Skeletal muscle satellite cell (primary cell): ENCODE measurements around the gene CHD2.

Source experiments
- H3K27me3 ChIP-seq: 2 replicates; pipeline ENCODE4 v1.7.0; 2013; ENCODE audit warnings: low read length; ENCODE audit not compliant: control insufficient read depth, insufficient read depth
- H3K36me3 ChIP-seq: 2 replicates; pipeline ENCODE4 v1.7.0; 2013; ENCODE audit warnings: mild to moderate bottlenecking, control low read depth, low read length; ENCODE audit not compliant: insufficient read depth
- H3K4me1 ChIP-seq: 2 replicates; pipeline ENCODE4 v1.7.0; 2013; ENCODE audit warnings: low read length; ENCODE audit not compliant: control insufficient read depth, insufficient read depth
- H3K4me2 ChIP-seq: 2 replicates; pipeline ENCODE4 v1.7.0; 2013; ENCODE audit warnings: mild to moderate bottlenecking, low read length
- H3K4me3 ChIP-seq: 2 replicates; pipeline ENCODE4 v1.7.0; 2013; ENCODE audit warnings: low read length
- H3K9ac ChIP-seq: 2 replicates; pipeline ENCODE4 v1.7.0; 2013; ENCODE audit warnings: mild to moderate bottlenecking, low read depth, low read length, moderate library complexity
- H3K9me3 ChIP-seq: replicated peaks from 2 replicates; pipeline ENCODE4 v1.7.0; 2013; ENCODE audit warnings: mild to moderate bottlenecking, control low read depth, low read length

CHD2 gene

DNA sequence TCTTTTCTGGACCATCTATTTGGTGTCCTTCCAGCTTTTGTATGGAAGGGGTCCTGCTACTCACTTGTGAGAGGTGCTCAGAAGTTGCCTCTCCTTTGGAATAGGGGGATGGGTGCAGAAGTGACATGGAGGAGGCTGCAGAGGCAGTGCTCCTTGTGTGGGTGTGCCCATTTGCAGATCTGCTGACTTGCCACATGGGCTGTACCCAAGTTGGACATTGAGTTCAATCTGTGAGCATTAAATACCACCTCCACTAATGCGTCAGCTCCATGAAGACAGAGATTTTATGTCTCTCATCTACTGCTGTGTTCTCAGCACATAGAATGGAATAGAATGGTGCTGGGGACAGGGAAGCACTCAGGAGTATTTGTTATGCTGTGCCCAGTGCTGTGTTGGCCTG lies 112.7 kb downstream of the CHD2 start:
- Histone ChIP-seq H3K4me1 (no peaks in the 10 kb centered on the region), H3K9ac (no peak overlapping the region), H3K4me3 (no peak overlapping the region), H3K27me3 (no peaks in the 10 kb centered on the region), H3K9me3 (no peaks in the 10 kb centered on the region), H3K4me2 (no peak overlapping the region), H3K36me3 (peaks cover 95% of the 10 kb centered on the region)

DNA sequence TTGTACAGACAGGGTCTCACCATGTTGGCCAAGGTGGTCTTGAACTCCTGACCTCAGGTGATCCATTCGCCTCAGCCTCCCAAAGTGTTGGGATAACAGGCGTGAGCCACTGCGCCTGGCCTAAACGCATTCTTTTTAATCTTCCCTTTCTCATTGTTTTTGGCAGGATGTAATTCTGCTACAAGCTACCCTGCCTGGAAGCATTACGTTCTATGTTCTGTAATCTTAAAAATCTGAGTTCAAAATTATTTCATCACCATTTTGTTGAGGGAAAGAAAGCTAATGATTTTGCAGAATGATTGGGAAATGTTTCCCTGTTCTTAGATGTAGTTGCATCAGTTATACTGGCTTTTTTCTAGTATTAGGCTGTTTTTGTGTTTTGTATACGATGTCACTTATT lies 117.4 kb downstream of the CHD2 start:
- H3K36me3 ChIP-seq, result peaks cover 96% of the 10 kb centered on the region
- H3K9ac ChIP-seq, result no peak overlapping the region
- H3K4me3 ChIP-seq, result no peak overlapping the region
- no peak overlapping the region for H3K4me2 ChIP-seq
- H3K9me3 ChIP-seq, result no peaks in the 10 kb centered on the region
- H3K27me3 ChIP-seq, result no peaks in the 10 kb centered on the region
- H3K4me1 ChIP-seq, result no peaks in the 10 kb centered on the region

- H3K36me3 ChIP-seq, result peaks cover 96% of the 10 kb centered on the region
Measured at GRCh38 chr15:93018574-93018973, 118.5 kb downstream of the CHD2 start.

DNA sequence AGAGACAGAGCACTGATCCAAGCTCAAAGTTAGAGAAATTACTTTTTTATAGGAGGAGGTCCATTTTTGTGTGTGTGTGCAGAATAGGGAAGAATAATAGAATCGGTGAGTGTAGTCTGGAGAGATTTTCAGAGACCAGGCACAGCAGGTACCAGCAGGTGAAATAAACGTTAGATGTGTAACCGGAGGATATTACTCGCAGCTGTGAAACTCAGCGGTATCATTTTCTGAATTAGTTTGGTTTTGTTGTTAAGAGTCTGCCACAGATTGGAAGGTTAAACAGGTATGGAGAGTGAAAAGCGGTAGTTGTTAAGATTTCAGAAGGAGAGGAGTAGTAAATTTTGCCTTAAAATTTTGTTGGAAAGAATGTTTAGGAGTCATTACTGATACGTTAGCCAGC lies 119.0 kb downstream of the CHD2 start:
- no peak overlapping the region for H3K9ac ChIP-seq
- H3K4me3 ChIP-seq, result no peak overlapping the region
- H3K9me3 ChIP-seq, result no peaks in the 10 kb centered on the region
- H3K27me3 ChIP-seq, result no peaks in the 10 kb centered on the region
- H3K4me1 ChIP-seq, result no peaks in the 10 kb centered on the region
- peaks cover 97% of the 10 kb centered on the region for H3K36me3 ChIP-seq
- H3K4me2 ChIP-seq, result no peak overlapping the region

More at GRCh38 chr15:93018574-93018973, 118.5 kb downstream of the CHD2 start:
- no peaks in the 10 kb centered on the region for H3K9me3 ChIP-seq
- no peak overlapping the region for H3K9ac ChIP-seq
- no peak overlapping the region for H3K4me3 ChIP-seq
- H3K4me1 ChIP-seq, result no peaks in the 10 kb centered on the region
- no peak overlapping the region for H3K4me2 ChIP-seq
- H3K27me3 ChIP-seq, result no peaks in the 10 kb centered on the region

DNA sequence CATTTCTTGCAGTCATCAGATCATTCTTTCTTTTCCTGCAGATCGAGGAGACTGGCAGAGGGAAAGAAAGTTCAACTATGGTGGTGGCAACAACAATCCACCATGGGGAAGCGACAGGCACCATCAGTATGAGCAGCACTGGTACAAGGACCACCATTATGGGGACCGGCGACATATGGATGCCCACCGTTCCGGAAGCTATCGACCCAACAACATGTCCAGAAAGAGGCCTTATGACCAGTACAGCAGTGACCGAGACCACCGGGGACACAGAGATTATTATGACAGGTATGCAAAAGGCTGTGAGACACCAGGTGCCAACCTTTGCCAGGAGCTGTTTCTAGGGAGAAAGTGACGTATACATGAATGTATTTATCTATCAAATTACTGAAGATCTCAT lies 119.8 kb downstream of the CHD2 start:
- H3K4me1 ChIP-seq, result no peaks in the 10 kb centered on the region
- H3K27me3 ChIP-seq, result no peaks in the 10 kb centered on the region
- H3K4me2 ChIP-seq, result no peak overlapping the region
- H3K9me3 ChIP-seq, result no peaks in the 10 kb centered on the region
- peaks cover 97% of the 10 kb centered on the region for H3K36me3 ChIP-seq
- no peak overlapping the region for H3K4me3 ChIP-seq
- no peak overlapping the region for H3K9ac ChIP-seq

DNA sequence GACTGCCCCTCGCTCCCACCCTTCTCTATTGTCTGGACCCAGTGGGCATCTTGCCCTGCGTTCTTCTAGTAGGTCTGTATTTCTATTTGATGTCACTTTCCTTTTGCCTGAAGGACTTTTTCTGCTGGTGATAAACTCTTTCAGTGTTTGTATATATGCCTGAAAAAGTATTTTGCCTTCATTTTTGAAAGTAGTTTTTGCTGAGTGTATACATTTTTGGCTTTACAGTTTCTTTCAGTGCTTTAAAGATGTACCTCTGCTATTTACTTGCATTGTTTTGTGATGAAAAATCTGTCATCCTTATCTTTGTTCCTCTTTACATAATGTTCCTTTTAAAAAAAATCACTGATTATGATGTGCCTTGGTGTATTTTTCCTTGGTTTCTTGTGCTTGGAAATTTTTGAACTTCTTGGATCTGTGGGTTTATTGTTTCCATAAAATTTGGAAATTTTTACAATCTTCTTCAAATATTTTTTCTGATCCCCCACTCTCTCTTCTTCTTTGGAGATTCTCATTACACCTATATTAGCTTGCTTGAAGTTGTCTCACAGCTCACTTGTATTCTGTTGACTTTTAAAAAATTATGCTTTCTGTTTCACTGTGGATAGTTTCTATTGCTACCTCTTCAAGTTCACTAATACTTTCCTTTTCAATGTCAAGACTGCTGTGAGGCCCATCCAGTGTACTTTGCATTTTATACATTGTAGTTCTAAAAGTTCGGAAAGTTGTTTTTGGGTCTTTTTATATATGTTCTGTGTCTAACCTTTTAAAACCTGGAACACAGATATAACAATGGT lies 121.0 kb downstream of the CHD2 start:
- H3K9me3 ChIP-seq, result no peaks in the 10 kb centered on the region
- H3K36me3 ChIP-seq, result peaks cover 97% of the 10 kb centered on the region
- no peak overlapping the region for H3K4me2 ChIP-seq

DNA sequence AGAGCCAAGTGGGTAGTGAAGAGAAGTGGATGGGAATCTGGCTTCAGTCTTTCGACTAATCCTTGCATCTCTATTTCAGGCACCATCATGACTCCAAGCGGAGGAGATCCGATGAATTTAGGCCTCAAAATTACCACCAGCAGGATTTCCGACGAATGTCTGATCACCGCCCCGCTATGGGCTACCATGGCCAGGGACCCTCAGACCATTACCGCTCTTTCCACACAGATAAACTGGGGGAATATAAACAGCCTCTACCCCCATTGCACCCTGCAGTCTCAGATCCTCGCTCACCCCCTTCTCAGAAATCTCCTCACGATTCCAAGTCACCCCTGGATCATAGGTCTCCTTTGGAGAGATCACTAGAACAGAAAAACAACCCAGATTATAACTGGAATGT lies 124.2 kb downstream of the CHD2 start:
- peaks cover 89% of the 10 kb centered on the region for H3K36me3 ChIP-seq
- no peak overlapping the region for H3K9ac ChIP-seq
- H3K27me3 ChIP-seq, result no peaks in the 10 kb centered on the region
- H3K9me3 ChIP-seq, result no peaks in the 10 kb centered on the region
- H3K4me1 ChIP-seq, result peaks cover 23% of the 10 kb centered on the region
- no peak overlapping the region for H3K4me2 ChIP-seq
- H3K4me3 ChIP-seq, result no peak overlapping the region

More for the DNA sequence above, 121.0 kb downstream of the CHD2 start:
- H3K27me3 ChIP-seq, result no peaks in the 10 kb centered on the region
- H3K4me3 ChIP-seq, result no peak overlapping the region
- no peak overlapping the region for H3K9ac ChIP-seq
- H3K4me1 ChIP-seq, result no peaks in the 10 kb centered on the region

DNA sequence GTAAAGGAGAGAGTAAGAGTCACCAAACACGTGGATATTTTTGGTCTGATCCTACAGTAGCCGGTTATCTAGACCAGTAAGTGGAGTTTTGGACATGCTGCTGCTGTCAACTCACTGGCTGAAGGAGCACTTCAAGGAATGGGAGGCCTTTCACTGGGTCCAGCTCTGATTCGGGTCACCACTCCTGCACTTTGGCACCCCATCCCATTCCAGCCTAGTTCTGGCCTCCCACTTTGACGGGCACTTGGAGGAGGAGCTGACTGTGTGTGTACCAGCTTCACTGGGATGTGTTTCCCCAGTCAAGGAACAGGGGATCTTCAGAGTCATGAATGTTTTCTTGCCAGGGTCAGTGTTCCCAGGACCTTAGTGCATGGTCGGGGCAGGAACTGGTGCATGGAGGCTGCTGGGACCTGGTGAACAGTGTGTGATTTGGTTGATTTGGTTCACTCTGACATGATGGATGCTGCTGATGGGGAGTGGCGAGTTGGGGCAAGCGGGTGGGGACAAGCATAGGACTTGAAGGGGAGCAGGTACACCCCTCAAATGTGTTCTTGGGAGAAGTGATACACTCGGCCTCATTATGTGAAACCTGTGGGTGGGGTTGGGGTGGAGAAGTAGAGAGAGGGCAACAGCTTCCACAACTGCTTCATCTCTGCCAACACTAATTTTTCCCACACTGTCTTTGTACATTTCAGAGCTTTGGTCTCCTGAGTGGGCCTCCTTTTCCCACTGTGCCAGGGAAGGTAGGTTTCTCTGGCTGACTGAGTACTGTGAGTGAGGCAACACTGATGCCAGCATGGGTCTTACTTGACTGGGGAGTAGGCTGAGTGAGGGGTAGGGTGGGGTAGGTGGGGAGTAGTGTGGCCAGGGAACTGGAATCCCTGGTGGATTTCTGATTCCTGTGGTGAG lies 124.8 kb downstream of the CHD2 start:
- Histone ChIP-seq H3K9me3 (no peaks in the 10 kb centered on the region), H3K4me3 (no peak overlapping the region), H3K4me1 (peaks cover 30% of the 10 kb centered on the region), H3K36me3 (peaks cover 83% of the 10 kb centered on the region), H3K9ac (no peak overlapping the region), H3K4me2 (no peak overlapping the region), H3K27me3 (no peaks in the 10 kb centered on the region)

DNA sequence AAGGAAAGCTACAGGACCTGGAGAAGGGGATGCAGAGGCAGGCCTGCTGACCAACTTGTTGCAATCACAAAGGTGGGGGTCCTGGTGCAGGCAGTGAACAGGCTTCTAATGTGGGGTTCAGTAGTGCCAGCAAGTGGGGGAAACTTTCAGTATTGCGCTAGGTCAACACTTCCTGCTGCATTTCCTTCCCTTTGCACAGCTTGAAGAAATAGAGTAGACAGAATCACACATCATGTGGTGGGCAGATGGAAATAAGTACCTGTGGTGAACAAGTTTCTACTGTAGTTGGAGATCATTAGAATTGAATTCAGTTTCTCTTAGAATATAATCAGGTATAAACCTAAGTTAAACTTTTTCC lies 125.5 kb downstream of the CHD2 start:
- no peaks in the 10 kb centered on the region for H3K9me3 ChIP-seq
- H3K4me3 ChIP-seq, result no peak overlapping the region
- H3K36me3 ChIP-seq, result peaks cover 76% of the 10 kb centered on the region
- H3K9ac ChIP-seq, result no peak overlapping the region
- H3K4me1 ChIP-seq, result peaks cover 36% of the 10 kb centered on the region
- H3K27me3 ChIP-seq, result no peaks in the 10 kb centered on the region
- no peak overlapping the region for H3K4me2 ChIP-seq

GRCh38 chr15:93026380-93026817 lies 126.3 kb downstream of the CHD2 start:
- H3K4me3 ChIP-seq, result no peak overlapping the region
- peaks cover 69% of the 10 kb centered on the region for H3K36me3 ChIP-seq
- H3K4me1 ChIP-seq, result peaks cover 36% of the 10 kb centered on the region
- no peaks in the 10 kb centered on the region for H3K9me3 ChIP-seq
- no peak overlapping the region for H3K9ac ChIP-seq
- H3K27me3 ChIP-seq, result no peaks in the 10 kb centered on the region
- H3K4me2 ChIP-seq, result no peak overlapping the region

- H3K9me3 ChIP-seq, result no peaks in the 10 kb centered on the region
- H3K4me2 ChIP-seq, result no peak overlapping the region
- H3K36me3 ChIP-seq, result peaks cover 58% of the 10 kb centered on the region
- H3K4me3 ChIP-seq, result no peak overlapping the region
- H3K9ac ChIP-seq, result no peak overlapping the region
- peaks cover 36% of the 10 kb centered on the region for H3K4me1 ChIP-seq
- no peaks in the 10 kb centered on the region for H3K27me3 ChIP-seq
Measured at GRCh38 chr15:93027413-93027812, 127.3 kb downstream of the CHD2 start.
